DND-41 (cell line): ENCODE measurements around the gene TSKS.

Experiments
- EZH2 ChIP-seq: IDR thresholded peaks from 3 replicates; pipeline ENCODE4 v1.6.1; 2012; ENCODE audit warnings: borderline replicate concordance, low read depth, mild to moderate bottlenecking, moderate library complexity, low read length, inconsistent platforms; ENCODE audit not compliant: severe bottlenecking
- TF ChIP-seq, protein P1 (sequence below): IDR thresholded peaks from 2 replicates; pipeline ENCODE4 v1.5.1; 2012; ENCODE audit warnings: borderline replicate concordance, low read length, moderate library complexity, mild to moderate bottlenecking; ENCODE audit not compliant: poor library complexity, severe bottlenecking; ENCODE audit errors: extremely low read depth

DNA sequence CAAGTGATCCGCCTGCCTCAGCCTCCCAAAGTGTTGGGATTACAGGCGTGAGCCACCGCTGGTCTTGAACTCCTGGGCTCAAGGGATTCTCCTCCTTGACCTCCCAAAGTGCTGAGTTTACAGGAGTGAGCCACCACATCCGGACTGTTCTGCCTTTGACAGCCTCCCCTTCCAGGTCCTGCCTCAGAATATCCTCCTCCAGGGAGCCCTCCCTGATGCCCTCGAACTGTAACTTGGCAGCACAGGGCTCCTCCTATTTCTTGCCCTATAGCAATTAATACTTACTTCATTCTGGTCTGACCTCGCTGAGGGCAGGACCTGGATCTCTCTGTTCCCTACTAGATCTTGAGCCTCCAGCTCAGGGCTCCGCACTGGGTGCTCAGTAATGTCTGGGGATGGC, 66.2 kb downstream of the TSKS start:
- TF ChIP-seq, protein P1, sequence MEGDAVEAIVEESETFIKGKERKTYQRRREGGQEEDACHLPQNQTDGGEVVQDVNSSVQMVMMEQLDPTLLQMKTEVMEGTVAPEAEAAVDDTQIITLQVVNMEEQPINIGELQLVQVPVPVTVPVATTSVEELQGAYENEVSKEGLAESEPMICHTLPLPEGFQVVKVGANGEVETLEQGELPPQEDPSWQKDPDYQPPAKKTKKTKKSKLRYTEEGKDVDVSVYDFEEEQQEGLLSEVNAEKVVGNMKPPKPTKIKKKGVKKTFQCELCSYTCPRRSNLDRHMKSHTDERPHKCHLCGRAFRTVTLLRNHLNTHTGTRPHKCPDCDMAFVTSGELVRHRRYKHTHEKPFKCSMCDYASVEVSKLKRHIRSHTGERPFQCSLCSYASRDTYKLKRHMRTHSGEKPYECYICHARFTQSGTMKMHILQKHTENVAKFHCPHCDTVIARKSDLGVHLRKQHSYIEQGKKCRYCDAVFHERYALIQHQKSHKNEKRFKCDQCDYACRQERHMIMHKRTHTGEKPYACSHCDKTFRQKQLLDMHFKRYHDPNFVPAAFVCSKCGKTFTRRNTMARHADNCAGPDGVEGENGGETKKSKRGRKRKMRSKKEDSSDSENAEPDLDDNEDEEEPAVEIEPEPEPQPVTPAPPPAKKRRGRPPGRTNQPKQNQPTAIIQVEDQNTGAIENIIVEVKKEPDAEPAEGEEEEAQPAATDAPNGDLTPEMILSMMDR = no peak
- no peak for TF ChIP-seq EZH2
